Fibroblast of lung (primary cell): Measurements from ENCODE around the gene CFAP92.

Experiments
- CTCF ChIP-seq, 2 donors: IDR thresholded peaks in 1 of 2; conservative IDR thresholded peaks in 1 of 2; 1 replicate in 1 of 2; 2 replicates in 1 of 2; pipeline ENCODE4 v1.5.1; 2011 to 2012; ENCODE audit warnings: low read length in 2 of 2, control low read depth in 1 of 2, inconsistent platforms in 1 of 2, low read depth in 1 of 2, mild to moderate bottlenecking in 1 of 2
- EZH2 ChIP-seq: IDR thresholded peaks from 2 replicates; pipeline ENCODE4 v1.5.1; 2012; ENCODE audit warnings: low read length, control low read depth, mild to moderate bottlenecking; ENCODE audit errors: missing control alignments

DNA sequence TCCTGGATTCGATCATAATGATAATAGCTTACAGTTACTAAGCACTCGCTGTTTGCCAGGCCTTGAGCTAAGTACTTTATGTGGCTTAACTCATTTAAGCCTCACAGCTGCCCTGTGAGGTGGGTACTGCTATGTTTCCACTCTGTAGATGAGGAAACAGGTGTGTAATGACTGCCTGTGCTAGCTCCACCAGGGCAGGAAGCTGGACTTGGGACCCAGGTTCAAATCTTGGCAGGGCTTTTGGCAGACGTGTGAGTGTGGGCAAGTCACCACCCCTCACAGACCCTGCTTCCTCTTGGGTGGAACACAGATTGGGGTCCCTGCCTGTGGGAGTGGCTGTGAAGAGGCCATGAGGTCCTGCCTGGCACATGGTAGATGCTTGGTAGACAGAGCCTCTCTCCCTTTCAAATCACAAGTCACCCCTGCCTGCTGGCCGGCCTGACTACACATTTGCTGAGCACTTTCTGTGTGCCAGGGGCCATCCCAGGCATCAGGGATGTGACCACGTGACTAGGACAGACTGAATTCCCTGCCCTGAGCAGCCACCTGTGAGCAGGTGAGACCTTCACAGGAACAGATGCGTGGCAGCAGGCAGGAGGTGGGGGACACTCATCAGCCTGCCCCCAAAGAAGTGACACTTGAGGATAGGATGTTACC is 10.9 kb upstream of the CFAP92 start:
- TF ChIP-seq CTCF (conservative IDR thresholded peaks at IDR 0.05 in 1 of 2, IDR thresholded peaks at IDR 0.05 in 1 of 2; ENCODE audit: low read depth in 1 of 2, low read length in 2 of 2) (no peak), EZH2 (no peak)
